ENCODE results near the gene PTPRD. TPM values are rescaled to one million over a fixed set of nuclear protein-coding genes. Genes with fewer than 3 reads are reported as not detected.

The PTPRD gene
- total RNA-seq, 1 experiment from 2014 or later: 1.8 TPM

DNA sequence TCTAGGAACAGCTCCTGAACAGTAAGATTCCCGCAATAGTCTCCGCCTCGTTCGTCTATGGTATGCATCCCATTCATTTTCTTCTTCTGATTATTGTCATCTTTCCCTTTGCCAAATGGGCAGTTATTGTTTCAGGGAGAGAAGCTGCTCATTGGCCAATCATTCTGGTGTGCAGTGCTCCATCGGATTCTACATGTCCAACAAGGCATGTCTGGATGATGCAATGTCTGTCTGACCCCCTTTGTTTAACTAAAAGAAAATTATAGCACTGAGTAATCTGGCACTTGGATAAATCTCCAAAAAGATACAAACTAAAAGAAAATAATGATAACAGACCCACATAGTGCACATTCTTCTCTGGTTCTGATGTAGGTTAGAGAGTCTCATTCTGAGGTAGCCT is 2297.6 kb downstream of the PTPRD start:
- CTCF ChIA-PET: no interaction called here
- no peak for DNase-seq
- intact Hi-C loops (cut with micrococcal nuclease; ENCODE audit: unreplicated experiment): no loop called here
- Mint-ChIP-seq H3K27ac (ENCODE audit: unreplicated experiment) (no peak overlapping the region), H3K27me3 (ENCODE audit: unreplicated experiment) (no peaks in the 10 kb centered on the region), H3K36me3 (ENCODE audit: insufficient read depth, unreplicated experiment) (no peaks in the 10 kb centered on the region), H3K4me3 (ENCODE audit: low read depth, unreplicated experiment) (no peak overlapping the region), H3K9me3 (ENCODE audit: low read depth, unreplicated experiment) (no peaks in the 10 kb centered on the region), H3K4me1 (ENCODE audit: low read depth, unreplicated experiment) (no peaks in the 10 kb centered on the region)
- TF ChIP-seq, protein P1, sequence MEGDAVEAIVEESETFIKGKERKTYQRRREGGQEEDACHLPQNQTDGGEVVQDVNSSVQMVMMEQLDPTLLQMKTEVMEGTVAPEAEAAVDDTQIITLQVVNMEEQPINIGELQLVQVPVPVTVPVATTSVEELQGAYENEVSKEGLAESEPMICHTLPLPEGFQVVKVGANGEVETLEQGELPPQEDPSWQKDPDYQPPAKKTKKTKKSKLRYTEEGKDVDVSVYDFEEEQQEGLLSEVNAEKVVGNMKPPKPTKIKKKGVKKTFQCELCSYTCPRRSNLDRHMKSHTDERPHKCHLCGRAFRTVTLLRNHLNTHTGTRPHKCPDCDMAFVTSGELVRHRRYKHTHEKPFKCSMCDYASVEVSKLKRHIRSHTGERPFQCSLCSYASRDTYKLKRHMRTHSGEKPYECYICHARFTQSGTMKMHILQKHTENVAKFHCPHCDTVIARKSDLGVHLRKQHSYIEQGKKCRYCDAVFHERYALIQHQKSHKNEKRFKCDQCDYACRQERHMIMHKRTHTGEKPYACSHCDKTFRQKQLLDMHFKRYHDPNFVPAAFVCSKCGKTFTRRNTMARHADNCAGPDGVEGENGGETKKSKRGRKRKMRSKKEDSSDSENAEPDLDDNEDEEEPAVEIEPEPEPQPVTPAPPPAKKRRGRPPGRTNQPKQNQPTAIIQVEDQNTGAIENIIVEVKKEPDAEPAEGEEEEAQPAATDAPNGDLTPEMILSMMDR (IDR thresholded peaks at IDR 0.05; ENCODE audit: unreplicated experiment): no peak
- no TSS peak for BruUV-seq (replicated peaks)

DNA sequence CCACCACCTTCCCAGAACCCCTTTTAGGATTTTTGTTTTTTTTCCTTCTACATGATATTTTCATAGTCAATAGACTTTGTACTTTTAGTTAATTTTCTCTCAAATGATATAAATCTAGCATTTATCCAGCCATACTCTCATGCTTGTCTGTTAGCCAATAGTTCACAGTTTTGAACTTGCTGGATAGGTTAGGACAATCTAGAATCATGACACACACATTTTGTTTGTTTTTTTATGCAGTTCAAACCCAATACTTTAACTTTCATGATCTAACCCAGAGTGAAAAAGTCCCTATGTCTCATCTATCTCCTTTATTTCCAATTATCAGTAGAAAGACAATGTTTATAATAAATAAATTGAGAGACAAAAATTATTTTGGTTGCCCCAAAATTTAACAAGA is 2303.5 kb downstream of the PTPRD start:
- Mint-ChIP-seq H3K36me3 (ENCODE audit: insufficient read depth, unreplicated experiment) (no peaks in the 10 kb centered on the region), H3K4me3 (ENCODE audit: low read depth, unreplicated experiment) (no peak overlapping the region), H3K4me1 (ENCODE audit: low read depth, unreplicated experiment) (no peaks in the 10 kb centered on the region), H3K27me3 (ENCODE audit: unreplicated experiment) (no peaks in the 10 kb centered on the region), H3K27ac (ENCODE audit: unreplicated experiment) (no peak overlapping the region), H3K9me3 (ENCODE audit: low read depth, unreplicated experiment) (peaks cover 3% of the 10 kb centered on the region)
- no TSS peak for BruUV-seq (replicated peaks)
- CTCF ChIA-PET: no interaction called here
- intact Hi-C loops (cut with micrococcal nuclease; ENCODE audit: unreplicated experiment): no loop called here
- no peak for DNase-seq
- TF ChIP-seq, protein P1 (IDR thresholded peaks at IDR 0.05; ENCODE audit: unreplicated experiment): no peak

DNA sequence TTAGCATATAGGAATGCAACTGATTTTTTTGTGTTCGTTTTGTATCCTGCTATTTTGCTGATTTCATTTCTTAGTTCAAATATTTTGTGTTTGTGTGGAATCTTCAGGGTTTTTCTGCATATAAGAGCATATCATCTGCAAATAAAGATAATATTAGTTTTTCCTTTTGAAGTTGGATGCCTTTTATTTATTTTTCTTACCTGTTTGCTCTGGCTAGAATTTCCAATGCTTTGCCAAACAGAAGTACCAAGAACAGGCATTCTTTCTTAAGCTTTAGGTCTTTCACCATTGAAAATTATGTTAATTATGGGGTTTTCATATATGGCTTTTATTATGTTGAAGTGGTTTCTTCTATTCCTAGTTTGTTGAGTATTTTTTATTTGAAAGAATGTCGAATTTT is 2308.1 kb downstream of the PTPRD start:
- no peak overlapping the region for H3K27ac Mint-ChIP-seq (ENCODE audit: unreplicated experiment)
- peaks cover 3% of the 10 kb centered on the region for H3K9me3 Mint-ChIP-seq (ENCODE audit: low read depth, unreplicated experiment)
- CTCF ChIA-PET: no interaction called here
- TF ChIP-seq, protein P1 (IDR thresholded peaks at IDR 0.05; ENCODE audit: unreplicated experiment): no peak
- H3K36me3 Mint-ChIP-seq (ENCODE audit: insufficient read depth, unreplicated experiment): no peaks in the 10 kb centered on the region
- no peak overlapping the region for H3K4me3 Mint-ChIP-seq (ENCODE audit: low read depth, unreplicated experiment)
- BruUV-seq (replicated peaks): no TSS peak
- intact Hi-C loops (cut with micrococcal nuclease; ENCODE audit: unreplicated experiment): no loop called here
- no peaks in the 10 kb centered on the region for H3K27me3 Mint-ChIP-seq (ENCODE audit: unreplicated experiment)
- no peak for DNase-seq
- no peaks in the 10 kb centered on the region for H3K4me1 Mint-ChIP-seq (ENCODE audit: low read depth, unreplicated experiment)

DNA sequence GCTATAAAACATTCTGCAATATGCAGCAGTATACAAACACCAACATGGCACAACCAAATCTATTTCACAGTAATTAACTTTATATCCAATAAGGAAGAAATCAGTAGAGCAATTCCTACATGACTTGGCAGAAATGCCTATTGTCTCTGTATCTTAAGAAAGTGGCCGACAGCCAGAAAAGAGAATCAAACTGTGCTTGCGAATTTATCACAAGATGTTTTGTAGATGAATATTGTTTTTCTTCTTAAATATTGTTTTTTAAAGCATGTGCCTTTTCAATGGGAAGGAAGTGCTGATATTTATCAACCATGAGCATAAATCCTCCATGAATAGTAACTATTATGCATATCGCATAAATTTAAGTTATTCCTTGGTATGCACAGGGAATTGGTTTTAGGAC is 2311.5 kb downstream of the PTPRD start:
- no peaks in the 10 kb centered on the region for H3K27me3 Mint-ChIP-seq (ENCODE audit: unreplicated experiment)
- TF ChIP-seq, protein P1 (IDR thresholded peaks at IDR 0.05; ENCODE audit: unreplicated experiment): no peak
- no peak overlapping the region for H3K4me3 Mint-ChIP-seq (ENCODE audit: low read depth, unreplicated experiment)
- CTCF ChIA-PET: no interaction called here
- no peaks in the 10 kb centered on the region for H3K4me1 Mint-ChIP-seq (ENCODE audit: low read depth, unreplicated experiment)
- no peak for DNase-seq
- H3K27ac Mint-ChIP-seq (ENCODE audit: unreplicated experiment): no peak overlapping the region
- BruUV-seq (replicated peaks): no TSS peak
- H3K9me3 Mint-ChIP-seq (ENCODE audit: low read depth, unreplicated experiment): no peaks in the 10 kb centered on the region
- intact Hi-C loops (cut with micrococcal nuclease; ENCODE audit: unreplicated experiment): no loop called here
- H3K36me3 Mint-ChIP-seq (ENCODE audit: insufficient read depth, unreplicated experiment): no peaks in the 10 kb centered on the region

DNA sequence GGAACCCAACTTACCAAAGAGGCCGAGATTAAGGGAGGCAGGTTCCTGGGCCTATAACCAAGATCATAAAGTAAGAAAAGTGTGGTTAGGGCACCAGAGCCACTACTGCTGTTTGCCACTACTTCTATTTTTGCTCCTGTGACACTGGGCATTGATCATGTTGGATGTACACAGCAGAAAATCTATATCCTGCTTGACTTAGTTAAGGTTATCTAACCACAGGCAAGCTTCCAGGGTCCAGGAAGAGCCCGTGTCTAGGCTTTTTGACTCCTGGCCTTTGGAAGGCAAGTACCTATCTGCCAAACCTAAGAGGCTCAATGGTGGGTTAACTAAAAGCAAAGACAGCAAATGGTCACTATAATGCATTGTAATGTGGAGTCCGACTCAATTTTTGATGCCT is 2315.8 kb downstream of the PTPRD start:
- Mint-ChIP-seq H3K4me3 (ENCODE audit: low read depth, unreplicated experiment) (no peak overlapping the region), H3K27ac (ENCODE audit: unreplicated experiment) (no peak overlapping the region)

More for the DNA sequence above, 2315.8 kb downstream of the PTPRD start:
- CTCF ChIA-PET: no interaction called here
- no peaks in the 10 kb centered on the region for H3K36me3 Mint-ChIP-seq (ENCODE audit: insufficient read depth, unreplicated experiment)
- DNase-seq: no peak
- intact Hi-C loops (cut with micrococcal nuclease; ENCODE audit: unreplicated experiment): no loop called here
- H3K9me3 Mint-ChIP-seq (ENCODE audit: low read depth, unreplicated experiment): peaks cover 4% of the 10 kb centered on the region
- no peaks in the 10 kb centered on the region for H3K27me3 Mint-ChIP-seq (ENCODE audit: unreplicated experiment)
- no TSS peak for BruUV-seq (replicated peaks)
- TF ChIP-seq, protein P1 (IDR thresholded peaks at IDR 0.05; ENCODE audit: unreplicated experiment): no peak
- no peaks in the 10 kb centered on the region for H3K4me1 Mint-ChIP-seq (ENCODE audit: low read depth, unreplicated experiment)

Data from Calu3 (cell line).